Uterus (tissue), 2 donors: ENCODE measurements around the gene PEG3.

Experiments used
- POLR2A ChIP-seq, 2 donors: fragments of 450-650 bp; IDR thresholded peaks; one replicate each; pipeline ENCODE4 v1.6.1; 2016; ENCODE audit warnings: antibody characterized with exemption in 2 of 2, mild to moderate bottlenecking in 1 of 2, moderate library complexity in 1 of 2
- TF ChIP-seq, protein P1 (sequence below), 4 experiments: fragments of 200-600 bp in 2 of 4; fragments of 450-650 bp in 2 of 4; sonication (generic) in 2 of 4; IDR thresholded peaks; one replicate each; pipeline ENCODE4 v1.5.1; 2016 to 2019; ENCODE audit warnings: antibody characterized with exemption in 4 of 4, mild to moderate bottlenecking in 2 of 4, moderate library complexity in 1 of 4

DNA sequence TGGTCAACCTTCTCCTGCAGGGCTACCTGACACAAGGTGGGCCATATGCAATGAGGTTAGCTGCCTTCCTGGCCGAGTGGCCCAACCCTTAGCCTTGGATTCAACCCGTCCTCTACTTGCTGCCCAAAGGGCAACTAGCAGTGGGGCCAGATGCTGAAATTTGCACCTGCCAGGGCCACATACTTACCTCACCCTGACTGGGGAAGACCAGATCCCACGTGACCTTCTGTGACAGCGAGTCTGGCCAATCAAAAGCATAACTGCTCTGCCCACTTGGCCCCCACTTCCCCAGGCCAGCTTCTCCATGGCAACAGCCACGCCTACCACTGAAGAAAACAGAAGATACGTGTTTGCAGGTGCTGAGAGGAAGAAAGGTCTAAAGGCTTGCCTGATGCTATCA is 10.9 kb downstream of the PEG3 start:
- TF ChIP-seq, protein P1, sequence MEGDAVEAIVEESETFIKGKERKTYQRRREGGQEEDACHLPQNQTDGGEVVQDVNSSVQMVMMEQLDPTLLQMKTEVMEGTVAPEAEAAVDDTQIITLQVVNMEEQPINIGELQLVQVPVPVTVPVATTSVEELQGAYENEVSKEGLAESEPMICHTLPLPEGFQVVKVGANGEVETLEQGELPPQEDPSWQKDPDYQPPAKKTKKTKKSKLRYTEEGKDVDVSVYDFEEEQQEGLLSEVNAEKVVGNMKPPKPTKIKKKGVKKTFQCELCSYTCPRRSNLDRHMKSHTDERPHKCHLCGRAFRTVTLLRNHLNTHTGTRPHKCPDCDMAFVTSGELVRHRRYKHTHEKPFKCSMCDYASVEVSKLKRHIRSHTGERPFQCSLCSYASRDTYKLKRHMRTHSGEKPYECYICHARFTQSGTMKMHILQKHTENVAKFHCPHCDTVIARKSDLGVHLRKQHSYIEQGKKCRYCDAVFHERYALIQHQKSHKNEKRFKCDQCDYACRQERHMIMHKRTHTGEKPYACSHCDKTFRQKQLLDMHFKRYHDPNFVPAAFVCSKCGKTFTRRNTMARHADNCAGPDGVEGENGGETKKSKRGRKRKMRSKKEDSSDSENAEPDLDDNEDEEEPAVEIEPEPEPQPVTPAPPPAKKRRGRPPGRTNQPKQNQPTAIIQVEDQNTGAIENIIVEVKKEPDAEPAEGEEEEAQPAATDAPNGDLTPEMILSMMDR (IDR thresholded peaks at IDR 0.05), result no peak
- no peak for TF ChIP-seq POLR2A (IDR thresholded peaks at IDR 0.05)
